Measurements from ENCODE around the gene DNAJA4. TPM values are rescaled to one million over a fixed set of nuclear protein-coding genes. Genes with fewer than 3 reads are reported as not detected.

DNAJA4 gene
- total and polyA plus RNA-seq, 12 donors = 11.7 to 43.5 (median 21.8) TPM

GRCh38 chr15:78228356-78228996 is 35.9 kb upstream of the DNAJA4 start:
- intact Hi-C loops (cut with DNase I) = no loop called here
- H3K9me3 ChIP-seq (replicated peaks in 1 of 3) = no peaks in the 10 kb centered on the region
- no peak for DNase-seq
- H3K4me1 ChIP-seq (replicated peaks in 1 of 2) = no peaks in the 10 kb centered on the region
- no peaks in the 10 kb centered on the region for H3K36me3 ChIP-seq (replicated peaks in 1 of 2)
- no peaks in the 10 kb centered on the region for H3K27me3 ChIP-seq
- H3K27ac ChIP-seq = no peak overlapping the region
- H3K4me3 ChIP-seq = no peak overlapping the region
- 85 to 89% (median 87%) methylated on average over 4 to 8 of the region's 8 CpGs for WGBS, 4 donors
- TF ChIP-seq POLR2A (IDR thresholded peaks at IDR 0.05) = no peak
- TF ChIP-seq CTCF (IDR thresholded peaks at IDR 0.05) = no peak

DNA sequence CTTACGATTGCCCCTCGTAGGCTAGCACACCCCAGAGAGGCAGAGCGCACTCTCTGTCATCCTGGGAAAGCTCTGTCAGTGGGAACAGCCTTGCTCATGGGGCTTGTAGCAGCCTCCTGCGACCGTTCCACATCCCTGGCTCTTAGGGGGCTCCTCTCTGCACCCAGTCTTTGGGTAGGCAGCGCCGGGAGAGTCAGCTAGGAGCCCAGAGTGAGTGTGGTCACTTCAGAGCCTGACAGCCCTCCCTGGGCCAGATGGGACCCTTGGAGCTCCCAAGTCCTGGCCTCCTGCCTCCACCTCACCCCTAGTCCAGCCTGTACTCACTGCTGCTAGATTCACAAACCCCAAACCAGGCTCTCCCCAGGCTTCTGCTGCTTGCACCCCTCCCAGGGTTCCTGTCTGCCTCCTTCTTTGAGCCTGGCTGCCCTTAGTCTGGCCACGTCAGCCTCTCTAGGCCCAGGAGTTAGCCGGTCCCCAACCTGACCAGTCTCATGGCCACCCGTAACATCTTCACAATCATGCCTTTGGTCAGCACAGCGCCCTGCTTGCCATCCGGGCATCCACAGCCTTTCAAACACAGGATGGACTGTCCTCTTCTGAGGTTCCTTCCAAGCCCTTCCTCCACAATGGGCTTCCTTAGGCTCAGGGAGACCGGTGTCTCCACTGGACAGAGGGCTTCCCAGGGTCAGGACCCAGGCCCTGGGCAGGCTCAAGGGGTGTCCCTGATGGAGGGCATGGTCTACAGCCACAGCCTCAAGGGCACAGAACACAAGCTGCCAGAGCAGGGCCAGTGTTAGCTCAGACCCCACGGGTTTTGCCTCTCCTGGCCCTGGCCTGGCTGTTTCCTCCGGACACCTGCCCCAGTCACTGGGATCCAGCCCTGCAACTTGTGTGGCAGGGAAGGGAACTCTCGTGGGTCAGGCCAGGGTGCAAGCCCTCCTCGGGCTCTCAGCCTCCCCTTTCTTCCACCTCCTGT is 34.6 kb upstream of the DNAJA4 start:
- Histone ChIP-seq H3K27me3 (no peaks in the 10 kb centered on the region), H3K36me3 (replicated peaks in 1 of 2) (no peaks in the 10 kb centered on the region), H3K4me1 (replicated peaks in 1 of 2) (no peaks in the 10 kb centered on the region), H3K9me3 (replicated peaks in 1 of 3) (no peaks in the 10 kb centered on the region), H3K4me3 (no peak overlapping the region), H3K27ac (no peak overlapping the region)
- no peak for TF ChIP-seq CTCF (IDR thresholded peaks at IDR 0.05)
- no peak for TF ChIP-seq POLR2A (IDR thresholded peaks at IDR 0.05)
- DNase-seq = no peak
- 86 to 93% (median 91%) methylated on average over 10 to 17 of the region's 17 CpGs for WGBS, 4 donors
- intact Hi-C loops (cut with DNase I) = loop anchor here (10.0 kb wide), 2 partner anchors 55 to 265 kb away; no protein-coding TSS in a partner anchor

DNA sequence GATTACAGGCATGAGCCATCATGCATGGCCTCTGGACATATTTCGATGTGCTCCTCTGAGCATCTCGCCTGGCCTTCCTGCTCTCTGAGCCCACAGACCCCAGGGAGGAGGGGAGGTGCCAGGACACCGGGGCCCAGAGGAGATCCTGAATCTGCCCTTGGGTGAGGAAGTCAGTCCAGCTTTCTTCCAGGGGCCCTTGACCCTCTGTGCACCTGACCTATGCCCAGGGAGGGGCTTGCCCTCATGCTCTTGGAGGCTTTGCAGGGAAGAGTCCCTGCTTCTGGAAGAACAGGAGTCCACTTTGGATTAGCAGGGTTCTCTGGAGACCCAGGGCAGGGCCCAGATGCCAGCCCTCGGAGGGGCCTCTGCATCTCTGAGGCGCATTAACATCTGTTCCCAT is 31.4 kb upstream of the DNAJA4 start:
- H3K27ac ChIP-seq = no peak overlapping the region
- no peaks in the 10 kb centered on the region for H3K9me3 ChIP-seq (replicated peaks in 1 of 3)
- H3K4me3 ChIP-seq = no peak overlapping the region
- H3K27me3 ChIP-seq = no peaks in the 10 kb centered on the region
- no peak for DNase-seq
- no peaks in the 10 kb centered on the region for H3K36me3 ChIP-seq (replicated peaks in 1 of 2)
- TF ChIP-seq CTCF (IDR thresholded peaks at IDR 0.05) (no peak), POLR2A (IDR thresholded peaks at IDR 0.05) (no peak)
- 63 to 76% (median 71%) methylated on average over 5 of the region's 5 CpGs for WGBS, 4 donors
- intact Hi-C loops (cut with DNase I) = loop anchor here (10.0 kb wide), 2 partner anchors 58 to 268 kb away; no protein-coding TSS in a partner anchor
- H3K4me1 ChIP-seq (replicated peaks in 1 of 2) = peaks cover 5 to 7% of the 10 kb centered on the region in 2 donors

- Histone ChIP-seq H3K27ac (no peak overlapping the region), H3K9me3 (replicated peaks in 1 of 3) (no peaks in the 10 kb centered on the region), H3K4me3 (no peak overlapping the region), H3K27me3 (no peaks in the 10 kb centered on the region), H3K36me3 (replicated peaks in 1 of 2) (no peaks in the 10 kb centered on the region), H3K4me1 (replicated peaks in 1 of 2) (peaks cover 5 to 7% of the 10 kb centered on the region in 2 donors)
- 79 to 93% (median 80%) methylated on average over 6 to 11 of the region's 11 CpGs for WGBS, 4 donors
- no peak for DNase-seq
- intact Hi-C loops (cut with DNase I) = loop anchor here (10.0 kb wide), 2 partner anchors 59 to 269 kb away; no protein-coding TSS in a partner anchor
- TF ChIP-seq POLR2A (IDR thresholded peaks at IDR 0.05) (no peak), CTCF (IDR thresholded peaks at IDR 0.05) (no peak)
Observed at GRCh38 chr15:78233496-78233895, 30.9 kb upstream of the DNAJA4 start.
